Colonic mucosa (tissue), 4 donors: ENCODE results near the gene TSHZ1. TPM values are rescaled to one million over a fixed set of nuclear protein-coding genes. Genes with fewer than 3 reads are reported as not detected.
"Not testable (repeated sequence)": the region's sequence is repeated elsewhere in the genome, so short reads cannot be mapped to it uniquely, and the experiment has no call there.

Experiments
- DNase-seq: peaks from one replicate; pipeline ENCODE4 v3.0.0-alpha.2; 2020
- H3K27ac ChIP-seq: fragments of 200-600 bp; one replicate; pipeline ENCODE4 v1.8.0; 2021
- H3K27me3 ChIP-seq: fragments of 200-600 bp; one replicate; pipeline ENCODE4 v1.8.0; 2021
- H3K36me3 ChIP-seq: fragments of 200-600 bp; one replicate; pipeline ENCODE4 v1.8.0; 2021
- H3K4me1 ChIP-seq: fragments of 200-600 bp; one replicate; pipeline ENCODE4 v1.8.0; 2021; ENCODE audit warnings: mild to moderate bottlenecking
- H3K4me3 ChIP-seq: fragments of 200-600 bp; one replicate; pipeline ENCODE4 v1.8.0; 2021
- H3K9ac ChIP-seq, 2 donors: one replicate each; pipeline ENCODE4 v1.7.0; 2013; ENCODE audit warnings: control low read depth in 2 of 2, low read depth in 2 of 2, low read length in 2 of 2
- H3K9me3 ChIP-seq: fragments of 200-600 bp; one replicate; pipeline ENCODE4 v1.8.0; 2021
- intact Hi-C: fragments of 100-400 bp; cut with DNase I; formaldehyde crosslinking; loops from one replicate; pipeline ENCODE4 v1.14.1; 2022
- total RNA-seq, 2 donors: library from RNA; stranded (reverse); fragmentation: NEBNext Ultra II Directional in 1 of 2; extraction: Animal tissue kit (Norgen Biotek cat#: 25700) in 1 of 2; gene quantifications; one replicate each; pipeline ENCODE4 v1.2.1, GENCODE V29; 2021
- TF ChIP-seq, protein P1 (sequence below): fragments of 200-600 bp; IDR thresholded peaks from one replicate; pipeline ENCODE4 v1.8.0; 2022; ENCODE audit warnings: antibody characterized with exemption, mild to moderate bottlenecking
- donor health status: healthy.
- donor health status: DM: no; HTN: no; CAD: no.
- donor health status: DM: no; HTN: no; CAD: no.

TSHZ1 gene
- total RNA-seq, 2 donors from 2014 or later: 16.6 to 34.3 TPM

DNA sequence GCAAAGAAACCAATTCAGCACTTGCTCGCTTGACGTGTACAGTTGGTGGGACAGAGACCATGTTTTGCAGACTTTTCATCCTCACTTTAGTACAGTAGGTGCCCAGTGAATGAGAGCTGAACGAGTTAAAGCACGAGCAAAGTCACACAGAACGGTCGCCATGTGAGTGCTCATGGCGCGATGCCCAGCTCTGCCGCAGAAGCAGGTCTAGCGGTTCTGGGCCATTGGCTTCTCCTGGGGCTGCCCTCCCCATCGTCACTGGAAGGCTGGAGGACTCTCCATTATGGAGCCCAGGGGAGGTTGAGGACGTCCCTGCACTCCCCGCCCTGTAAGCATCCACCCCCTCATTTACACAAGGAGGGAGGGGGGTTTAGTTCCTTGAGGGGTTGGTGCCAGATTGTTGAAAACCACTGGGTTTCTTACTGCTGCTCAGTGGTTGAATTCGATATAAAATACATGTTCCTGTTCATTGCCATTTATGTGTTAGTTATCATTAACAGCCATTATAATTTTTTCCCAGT is 26.6 kb upstream of the TSHZ1 start:
- no peaks in the 10 kb centered on the region for H3K36me3 ChIP-seq
- no peak overlapping the region for H3K9ac ChIP-seq
- TF ChIP-seq, protein P1, sequence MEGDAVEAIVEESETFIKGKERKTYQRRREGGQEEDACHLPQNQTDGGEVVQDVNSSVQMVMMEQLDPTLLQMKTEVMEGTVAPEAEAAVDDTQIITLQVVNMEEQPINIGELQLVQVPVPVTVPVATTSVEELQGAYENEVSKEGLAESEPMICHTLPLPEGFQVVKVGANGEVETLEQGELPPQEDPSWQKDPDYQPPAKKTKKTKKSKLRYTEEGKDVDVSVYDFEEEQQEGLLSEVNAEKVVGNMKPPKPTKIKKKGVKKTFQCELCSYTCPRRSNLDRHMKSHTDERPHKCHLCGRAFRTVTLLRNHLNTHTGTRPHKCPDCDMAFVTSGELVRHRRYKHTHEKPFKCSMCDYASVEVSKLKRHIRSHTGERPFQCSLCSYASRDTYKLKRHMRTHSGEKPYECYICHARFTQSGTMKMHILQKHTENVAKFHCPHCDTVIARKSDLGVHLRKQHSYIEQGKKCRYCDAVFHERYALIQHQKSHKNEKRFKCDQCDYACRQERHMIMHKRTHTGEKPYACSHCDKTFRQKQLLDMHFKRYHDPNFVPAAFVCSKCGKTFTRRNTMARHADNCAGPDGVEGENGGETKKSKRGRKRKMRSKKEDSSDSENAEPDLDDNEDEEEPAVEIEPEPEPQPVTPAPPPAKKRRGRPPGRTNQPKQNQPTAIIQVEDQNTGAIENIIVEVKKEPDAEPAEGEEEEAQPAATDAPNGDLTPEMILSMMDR: no peak
- H3K4me3 ChIP-seq: no peak overlapping the region
- H3K27ac ChIP-seq: no peak overlapping the region
- H3K9me3 ChIP-seq: no peaks in the 10 kb centered on the region
- H3K4me1 ChIP-seq: no peaks in the 10 kb centered on the region
- intact Hi-C loops: no loop called here
- H3K27me3 ChIP-seq: no peaks in the 10 kb centered on the region
- no peak for DNase-seq

DNA sequence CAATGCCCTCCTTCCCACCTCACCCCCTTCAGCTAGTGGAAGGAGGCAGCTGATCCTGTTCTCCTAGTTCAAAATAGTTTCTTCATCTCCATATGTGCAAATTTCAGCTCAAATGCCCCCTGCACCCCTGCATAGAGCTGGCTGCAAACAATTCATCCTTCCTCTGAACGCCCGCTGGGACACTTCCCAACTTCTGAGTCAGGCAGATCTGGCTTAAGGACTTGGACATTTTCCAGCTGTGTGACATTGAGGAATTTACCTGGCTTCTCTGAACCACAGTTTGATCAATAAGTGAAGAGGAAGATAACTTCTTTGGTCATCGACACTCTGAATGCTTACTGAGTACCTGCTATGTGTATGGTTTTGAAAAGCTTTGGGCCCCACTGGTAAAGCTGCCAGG is 25.1 kb upstream of the TSHZ1 start:
- no peaks in the 10 kb centered on the region for H3K4me1 ChIP-seq
- no peak overlapping the region for H3K9ac ChIP-seq
- no peaks in the 10 kb centered on the region for H3K27me3 ChIP-seq
- no peak for DNase-seq
- no peaks in the 10 kb centered on the region for H3K36me3 ChIP-seq
- H3K9me3 ChIP-seq: no peaks in the 10 kb centered on the region
- intact Hi-C loops: no loop called here
- no peak overlapping the region for H3K4me3 ChIP-seq
- H3K27ac ChIP-seq: no peak overlapping the region
- TF ChIP-seq, protein P1: no peak

DNA sequence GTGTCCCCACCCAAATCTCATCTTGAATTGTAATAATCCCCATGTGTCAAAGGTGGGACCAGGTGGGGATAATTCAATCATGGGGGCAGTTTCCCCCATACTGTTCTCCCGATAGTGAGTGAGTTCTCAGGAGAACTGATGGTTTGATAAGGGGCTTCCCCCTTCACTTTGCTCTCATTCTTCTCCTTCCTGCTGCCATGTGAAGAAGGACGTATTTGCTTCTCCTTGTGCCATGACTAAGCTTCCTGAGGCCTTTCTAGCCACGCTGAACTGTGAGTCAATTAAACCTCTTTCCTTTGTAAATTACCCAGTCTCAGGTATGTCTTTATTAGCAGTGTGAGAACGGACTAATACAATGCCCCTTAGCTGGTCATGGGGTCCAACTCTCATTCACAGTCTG is 22.9 kb upstream of the TSHZ1 start:
- intact Hi-C loops, H3K27ac ChIP-seq, H3K9ac ChIP-seq, H3K4me1 ChIP-seq, H3K4me3 ChIP-seq, H3K27me3 ChIP-seq, H3K36me3 ChIP-seq, DNase-seq, H3K9me3 ChIP-seq: not testable (repeated sequence)

DNA sequence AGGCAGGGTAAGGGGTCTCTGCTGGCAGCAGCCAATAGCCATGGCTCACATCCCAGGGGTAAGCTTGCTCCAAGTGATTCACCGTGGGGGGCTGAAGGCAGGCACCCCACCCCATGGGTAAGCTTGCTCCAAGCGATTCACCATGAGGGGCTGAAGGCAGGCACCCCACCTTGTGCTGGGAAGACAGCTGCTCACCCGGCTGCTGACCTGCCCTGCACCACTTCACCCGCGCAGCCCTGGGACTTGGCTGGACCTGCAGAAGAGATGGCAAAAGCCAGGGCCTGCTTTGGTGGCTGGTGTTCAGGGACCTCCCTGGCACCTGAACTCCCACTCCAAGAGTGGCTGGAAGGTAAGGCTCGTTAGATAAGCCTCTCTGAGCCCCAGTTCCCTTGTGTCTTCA is 20.9 kb upstream of the TSHZ1 start:
- DNase-seq: no peak
- Histone ChIP-seq H3K9ac (no peak overlapping the region), H3K4me1 (no peaks in the 10 kb centered on the region), H3K27ac (no peak overlapping the region), H3K36me3 (no peaks in the 10 kb centered on the region), H3K4me3 (no peak overlapping the region), H3K27me3 (no peaks in the 10 kb centered on the region), H3K9me3 (no peaks in the 10 kb centered on the region)
- intact Hi-C loops: no loop called here
- TF ChIP-seq, protein P1: no peak

DNA sequence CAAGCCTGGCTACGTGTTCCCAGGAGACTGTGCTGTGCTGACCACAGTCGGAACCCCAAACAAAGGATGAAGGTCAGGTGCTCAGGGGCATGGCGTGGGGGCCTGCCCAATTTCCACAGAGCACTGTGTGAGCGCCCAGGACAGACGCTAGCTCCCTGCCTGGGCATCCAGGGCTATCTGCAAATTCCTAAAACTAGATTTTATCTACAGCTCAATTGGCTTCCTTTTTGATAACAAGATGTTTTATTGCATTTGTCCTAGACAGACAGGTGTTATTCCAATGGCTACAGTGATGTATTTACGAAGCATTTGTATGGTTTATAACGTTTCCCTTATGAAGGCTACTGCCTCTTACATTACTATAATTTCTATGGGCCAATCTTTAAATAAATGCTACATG is 17.7 kb upstream of the TSHZ1 start:
- TF ChIP-seq, protein P1: no peak
- Histone ChIP-seq H3K4me3 (no peak overlapping the region), H3K27ac (no peak overlapping the region), H3K27me3 (no peaks in the 10 kb centered on the region), H3K9ac (no peak overlapping the region), H3K36me3 (no peaks in the 10 kb centered on the region), H3K9me3 (no peaks in the 10 kb centered on the region), H3K4me1 (no peaks in the 10 kb centered on the region)
- intact Hi-C loops: no loop called here
- DNase-seq: no peak

DNA sequence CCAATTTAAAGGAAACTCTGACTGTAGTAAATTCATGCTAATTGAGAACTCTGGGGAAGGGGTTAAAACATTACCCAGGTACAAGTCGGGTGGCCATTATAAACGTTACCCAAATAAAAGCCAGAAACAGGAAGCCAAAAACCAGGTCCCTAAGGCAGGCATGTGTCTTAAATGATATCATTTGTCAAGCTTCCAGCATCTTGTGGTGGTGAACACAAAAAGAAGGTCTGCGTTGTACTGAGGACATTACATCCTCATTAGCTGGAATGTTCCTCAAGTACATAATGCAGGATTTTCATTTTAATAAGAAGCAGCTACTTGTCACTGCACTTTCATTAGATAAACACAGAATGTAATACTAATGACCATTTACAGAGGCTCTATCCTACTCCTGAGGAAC is 12.6 kb upstream of the TSHZ1 start:
- H3K27me3 ChIP-seq: no peaks in the 10 kb centered on the region
- no peaks in the 10 kb centered on the region for H3K36me3 ChIP-seq
- H3K4me1 ChIP-seq: no peaks in the 10 kb centered on the region
- H3K4me3 ChIP-seq: no peak overlapping the region
- DNase-seq: no peak
- H3K9me3 ChIP-seq: no peaks in the 10 kb centered on the region
- no peak overlapping the region for H3K27ac ChIP-seq
- TF ChIP-seq, protein P1: no peak
- H3K9ac ChIP-seq: no peak overlapping the region
- intact Hi-C loops: no loop called here
